Measurements from ENCODE around the gene NDUFB6.

- TF ChIP-seq, protein P1, sequence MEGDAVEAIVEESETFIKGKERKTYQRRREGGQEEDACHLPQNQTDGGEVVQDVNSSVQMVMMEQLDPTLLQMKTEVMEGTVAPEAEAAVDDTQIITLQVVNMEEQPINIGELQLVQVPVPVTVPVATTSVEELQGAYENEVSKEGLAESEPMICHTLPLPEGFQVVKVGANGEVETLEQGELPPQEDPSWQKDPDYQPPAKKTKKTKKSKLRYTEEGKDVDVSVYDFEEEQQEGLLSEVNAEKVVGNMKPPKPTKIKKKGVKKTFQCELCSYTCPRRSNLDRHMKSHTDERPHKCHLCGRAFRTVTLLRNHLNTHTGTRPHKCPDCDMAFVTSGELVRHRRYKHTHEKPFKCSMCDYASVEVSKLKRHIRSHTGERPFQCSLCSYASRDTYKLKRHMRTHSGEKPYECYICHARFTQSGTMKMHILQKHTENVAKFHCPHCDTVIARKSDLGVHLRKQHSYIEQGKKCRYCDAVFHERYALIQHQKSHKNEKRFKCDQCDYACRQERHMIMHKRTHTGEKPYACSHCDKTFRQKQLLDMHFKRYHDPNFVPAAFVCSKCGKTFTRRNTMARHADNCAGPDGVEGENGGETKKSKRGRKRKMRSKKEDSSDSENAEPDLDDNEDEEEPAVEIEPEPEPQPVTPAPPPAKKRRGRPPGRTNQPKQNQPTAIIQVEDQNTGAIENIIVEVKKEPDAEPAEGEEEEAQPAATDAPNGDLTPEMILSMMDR (conservative IDR thresholded peaks at IDR 0.05; ENCODE audit: low read depth, low read length), result no peak
- TF ChIP-seq MXI1 (IDR thresholded peaks at IDR 0.05; ENCODE audit: borderline replicate concordance, low read depth, low read length) (no peak), NFE2L2 (IDR thresholded peaks at IDR 0.05; ENCODE audit: low read depth, low read length) (no peak), RAD21 (IDR thresholded peaks at IDR 0.05; ENCODE audit: low read length) (no peak), USF2 (IDR thresholded peaks at IDR 0.05; ENCODE audit: low read depth, low read length) (no peak), POLR2A (IDR thresholded peaks at IDR 0.05; ENCODE audit: low read depth, low read length) (no peak), FOS (IDR thresholded peaks at IDR 0.05; ENCODE audit: low read depth, low read length) (no peak), CHD1 (IDR thresholded peaks at IDR 0.05; ENCODE audit: low read depth, low read length) (no peak), ELK1 (IDR thresholded peaks at IDR 0.05; ENCODE audit: borderline replicate concordance, low read depth, low read length) (no peak), CEBPB (IDR thresholded peaks at IDR 0.05; ENCODE audit: low read depth, low read length) (no peak), MAFK (IDR thresholded peaks at IDR 0.05; ENCODE audit: low read depth, low read length) (no peak)
Measured at GRCh38 chr9:32525709-32526030, 47.3 kb downstream of the NDUFB6 start.

Data from IMR-90 (cell line).